Measurements from ENCODE around the gene CCDC191.

CCDC191 gene

GRCh38 chr3:114058646-114059045 is 2.3 kb upstream of the CCDC191 start:
- no peak for DNase-seq

- DNase-seq, result no peak
These were observed 653 bp upstream of the CCDC191 start for GRCh38 chr3:114057011-114057347.

DNA sequence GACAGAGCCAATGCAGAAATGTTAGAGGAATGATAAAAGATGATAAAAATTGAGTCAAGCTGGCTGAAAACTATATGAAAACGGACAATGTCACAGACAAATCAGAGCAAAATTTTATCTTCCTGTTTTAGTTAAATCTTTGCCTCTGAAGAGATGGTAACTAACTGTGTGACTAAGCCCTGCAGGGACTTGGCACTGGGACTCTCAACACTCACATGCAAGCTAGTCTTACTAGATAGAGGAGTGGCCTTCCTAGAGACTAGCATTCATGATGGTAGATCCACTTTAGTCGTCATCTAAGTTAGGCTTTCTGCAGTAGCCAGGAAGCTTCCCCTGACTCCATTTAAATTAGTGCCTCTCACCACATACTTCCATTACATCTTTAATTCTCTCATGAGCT is 4.1 kb downstream of the CCDC191 start:
- DNase-seq, result no peak

- DNase-seq, result no peak
These were observed 13.1 kb downstream of the CCDC191 start for GRCh38 chr3:114043205-114043604.

DNA sequence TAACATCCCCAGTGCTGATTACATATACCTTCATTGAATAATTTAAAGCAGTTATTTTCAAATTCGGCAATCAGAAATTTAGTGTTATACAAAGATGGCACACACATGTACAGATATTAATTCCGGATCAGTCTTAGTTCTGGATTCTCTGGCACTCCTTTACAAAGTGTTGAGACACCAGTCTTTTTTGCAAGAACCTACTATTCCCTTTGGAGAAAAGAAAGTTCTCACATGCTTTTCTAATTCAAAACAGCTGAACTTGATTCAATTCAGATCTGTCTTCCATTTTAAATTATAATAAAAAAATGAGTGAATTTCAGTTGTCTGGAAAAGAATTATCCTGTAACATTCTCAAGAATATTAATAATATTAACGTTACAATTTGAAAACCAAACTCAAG is 20.4 kb downstream of the CCDC191 start:
- no peak for DNase-seq

GRCh38 chr3:114034787-114035545 is 21.4 kb downstream of the CCDC191 start:
- no peak for DNase-seq

DNA sequence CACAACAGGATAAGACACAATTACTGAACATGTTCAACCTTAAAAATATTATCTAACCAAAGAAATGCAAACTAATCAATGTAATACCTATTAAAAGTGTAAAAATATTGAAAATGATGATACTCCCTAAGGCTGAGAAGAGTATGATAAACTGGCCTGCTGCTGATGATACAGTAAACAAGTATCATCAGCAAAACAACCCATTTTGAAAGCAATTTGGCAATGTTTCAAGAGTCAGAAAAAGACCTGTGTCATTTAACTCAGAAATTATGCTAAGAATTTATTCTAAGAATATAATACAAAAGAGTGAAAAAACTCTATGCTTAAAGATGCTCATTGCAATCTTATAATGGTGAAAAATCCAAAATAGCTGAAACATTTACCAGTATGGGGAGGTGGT is 22.1 kb downstream of the CCDC191 start:
- no peak for DNase-seq

DNA sequence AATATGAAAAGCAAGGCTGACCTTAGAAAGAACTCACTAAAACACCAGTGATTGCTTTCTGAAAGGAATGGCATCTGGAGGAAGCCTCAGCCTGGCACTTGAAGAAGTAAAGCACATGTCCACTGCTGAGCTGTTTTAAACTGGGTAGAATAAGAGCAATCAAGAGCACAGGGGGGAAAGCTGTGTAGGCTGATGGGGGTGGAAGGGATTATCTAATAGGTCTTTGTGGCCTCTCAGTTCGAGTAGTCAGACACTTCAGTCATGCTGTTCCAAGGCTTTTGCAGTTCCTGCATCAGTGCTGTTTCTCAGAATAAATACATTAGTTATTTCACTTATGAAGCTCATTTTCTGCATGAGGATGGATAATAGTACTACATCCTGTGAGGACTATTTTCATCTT is 22.6 kb downstream of the CCDC191 start:
- DNase-seq, result no peak

- no peak for DNase-seq
These were observed 30.0 kb downstream of the CCDC191 start for GRCh38 chr3:114026331-114026730.

- DNase-seq, result no peak
These were observed 30.9 kb downstream of the CCDC191 start for GRCh38 chr3:114025451-114025850.

DNA sequence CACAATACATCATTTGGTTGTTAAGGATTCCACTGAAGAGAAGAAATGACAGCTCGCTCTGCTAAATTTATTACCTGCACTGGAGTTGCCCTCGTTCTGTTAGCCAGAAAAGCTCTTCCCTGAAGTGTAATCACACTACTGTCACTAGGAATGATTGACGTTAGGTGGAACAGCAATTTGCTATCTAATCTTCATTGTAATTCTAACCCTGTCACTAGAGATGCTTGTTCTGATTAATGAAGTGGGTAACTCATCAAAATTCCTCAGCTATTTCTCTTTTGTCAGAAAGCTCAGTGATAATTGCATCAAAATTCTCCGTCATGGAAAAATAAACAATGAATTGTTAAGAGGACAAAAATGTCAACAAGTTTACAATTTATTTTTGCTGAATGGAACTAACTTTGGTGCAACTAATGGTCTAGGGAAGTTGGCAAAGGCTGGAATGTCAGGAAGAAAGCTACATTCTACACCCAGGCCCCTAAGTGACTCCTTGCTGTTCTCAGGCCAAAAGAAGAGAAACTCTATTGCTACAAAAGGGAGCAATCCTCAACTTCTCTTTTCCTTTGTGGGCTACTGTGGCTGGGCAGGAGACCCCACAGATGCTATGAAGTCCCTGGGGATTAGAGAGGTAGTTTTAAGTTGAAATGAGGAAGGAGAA is 34.1 kb downstream of the CCDC191 start:
- DNase-seq, result no peak

DNA sequence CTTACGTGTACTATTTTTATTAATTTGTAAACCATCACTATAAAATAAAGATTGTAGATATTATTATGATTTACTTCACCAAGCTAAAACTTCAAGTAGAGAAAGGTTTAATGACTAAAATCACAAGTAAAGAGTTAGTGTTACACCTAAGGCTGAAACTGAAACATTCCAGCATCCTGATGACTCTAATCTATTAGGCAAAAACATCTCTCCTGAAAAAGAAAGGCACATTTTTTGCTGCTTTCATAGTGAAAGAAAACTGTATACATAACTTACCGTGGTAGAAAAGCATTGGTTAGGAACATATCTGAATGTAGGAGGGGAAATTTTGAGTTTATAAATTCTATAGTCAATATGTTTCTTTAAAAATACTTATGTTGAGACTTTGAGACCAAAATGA is 35.4 kb downstream of the CCDC191 start:
- DNase-seq, result no peak

GRCh38 chr3:114019486-114019885 is 36.8 kb downstream of the CCDC191 start:
- DNase-seq, result no peak

DNA sequence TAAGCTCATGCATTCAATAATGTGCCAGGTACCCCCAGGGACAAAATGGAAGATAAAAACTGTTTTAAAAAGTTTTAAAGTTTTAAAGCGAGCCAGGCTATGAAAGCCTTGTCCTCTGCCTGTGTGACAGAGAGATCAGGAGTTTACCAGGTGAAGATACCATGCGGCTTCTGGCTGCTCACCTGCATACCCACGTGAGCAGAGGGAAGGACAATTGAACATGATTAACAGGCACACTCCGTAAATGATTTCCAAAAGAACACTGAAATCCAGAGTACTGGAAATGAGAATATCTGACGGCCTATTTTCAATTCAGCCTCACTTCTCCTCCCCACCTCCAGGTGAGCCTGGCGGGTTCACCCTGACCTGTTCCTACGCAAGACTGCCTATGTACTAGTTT is 42.1 kb downstream of the CCDC191 start:
- no peak for DNase-seq

DNA sequence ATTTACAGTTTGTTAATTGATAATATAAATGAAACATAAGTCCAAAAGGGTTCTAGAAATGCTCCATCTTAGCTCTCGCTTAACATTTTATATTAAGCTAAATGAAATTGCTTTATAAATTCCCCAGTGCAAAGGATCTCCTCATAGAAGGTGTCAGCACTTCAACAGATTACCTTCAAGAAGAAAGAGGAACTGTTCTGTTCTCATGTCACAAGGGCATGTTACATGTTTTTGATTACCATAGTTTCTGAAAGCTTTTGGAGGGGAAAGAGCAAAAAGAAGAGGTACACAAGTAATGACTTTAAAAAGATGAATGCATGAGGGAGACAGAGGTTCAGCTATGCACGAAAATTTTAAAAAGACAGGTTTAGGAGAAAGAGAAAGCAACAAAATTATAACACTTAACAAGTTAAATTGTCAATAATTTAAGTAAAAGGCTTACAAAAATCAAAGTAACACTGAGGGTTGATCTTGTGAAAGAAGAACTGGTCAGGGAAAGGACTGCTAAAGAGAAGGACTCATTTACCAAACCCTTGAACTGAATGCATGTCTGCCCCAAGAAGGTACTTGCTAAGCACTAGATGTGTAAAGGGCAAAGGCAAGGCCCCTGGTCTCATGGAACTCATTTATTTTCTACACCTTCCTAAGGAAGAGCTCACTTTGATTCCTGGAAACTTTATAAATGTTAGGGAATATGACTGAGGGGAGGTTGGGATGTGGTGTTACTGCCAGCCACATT is 45.1 kb downstream of the CCDC191 start:
- DNase-seq, result no peak

- DNase-seq, result no peak
These were observed 50.8 kb downstream of the CCDC191 start for GRCh38 chr3:114005481-114005880.

DNA sequence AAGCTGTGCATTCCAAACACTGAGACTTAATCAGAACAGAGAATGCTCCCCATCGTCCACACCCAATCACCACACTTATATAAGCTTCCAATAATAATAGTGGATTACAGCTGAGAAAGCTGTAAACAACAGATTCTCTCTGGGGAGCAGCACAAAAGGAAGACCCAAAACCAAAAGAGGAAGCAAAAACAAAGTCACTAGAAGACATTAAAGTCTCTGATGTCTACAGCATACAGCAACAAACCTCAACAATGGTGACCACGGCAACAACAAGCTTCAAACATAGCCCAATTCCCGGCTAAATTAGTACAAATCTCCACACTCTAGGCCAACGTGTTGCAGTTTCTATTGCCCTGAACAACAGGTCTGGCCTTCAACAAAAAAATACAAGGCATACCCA is 70.8 kb downstream of the CCDC191 start:
- DNase-seq, result no peak

DNA sequence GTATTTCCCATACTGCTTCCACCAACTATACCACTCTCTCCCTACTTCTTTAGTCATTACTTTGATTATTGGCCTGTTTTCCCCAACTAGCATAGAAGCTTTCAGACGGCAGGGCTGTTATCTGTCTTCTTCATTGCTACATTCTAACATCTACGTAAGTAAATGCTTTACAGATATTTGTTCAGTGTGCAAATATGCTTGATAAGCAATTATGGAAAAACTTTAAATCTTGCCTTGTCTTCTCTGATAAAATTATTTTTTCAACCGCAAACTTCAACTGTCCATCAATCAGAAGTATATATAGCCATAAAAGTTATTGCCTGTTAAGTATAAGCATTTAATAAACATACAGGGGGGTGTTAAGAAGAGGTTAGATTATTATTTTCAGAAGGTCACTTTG is 72.8 kb downstream of the CCDC191 start:
- no peak for DNase-seq

- DNase-seq, result no peak
These were observed 74.5 kb downstream of the CCDC191 start for GRCh38 chr3:113981803-113982202.

DNA sequence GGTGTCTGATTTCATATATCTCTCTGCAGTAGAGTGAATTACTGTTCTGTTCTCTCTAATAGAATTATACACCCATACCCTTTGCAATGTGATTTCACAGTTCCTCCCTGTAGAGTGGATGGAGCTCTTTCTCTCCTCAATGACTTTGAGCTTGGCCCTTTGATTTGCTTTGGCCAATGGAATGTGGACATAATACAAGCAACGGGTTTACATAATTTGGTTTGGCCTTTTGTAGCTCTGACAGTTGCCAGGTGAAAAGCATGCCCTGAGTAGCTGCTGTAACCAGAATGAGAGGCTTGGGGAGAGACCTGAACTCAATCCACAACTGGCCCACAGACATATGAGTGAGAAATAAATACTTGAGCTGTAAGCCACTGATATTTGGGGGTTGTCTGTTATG is 76.4 kb downstream of the CCDC191 start:
- DNase-seq, result no peak

DNA sequence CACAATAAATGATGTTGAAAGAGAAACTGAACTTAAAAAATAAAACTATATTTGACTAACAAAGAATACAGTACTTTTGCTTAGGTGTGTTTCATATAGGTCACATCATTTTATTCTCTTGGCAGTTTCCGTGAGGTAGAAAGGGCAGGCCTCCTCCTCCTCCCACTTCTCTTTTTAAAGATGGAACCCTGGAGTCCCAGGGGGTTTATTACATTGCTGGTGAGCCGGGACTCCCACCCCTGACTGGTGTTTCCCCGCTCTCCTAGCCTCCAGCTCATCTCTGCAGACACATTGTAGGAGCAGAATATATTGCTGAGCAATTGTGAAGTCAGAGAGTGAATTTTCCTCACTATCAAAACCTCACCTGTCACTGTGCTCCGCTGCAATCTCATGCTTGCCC is 78.5 kb downstream of the CCDC191 start:
- no peak for DNase-seq

DNA sequence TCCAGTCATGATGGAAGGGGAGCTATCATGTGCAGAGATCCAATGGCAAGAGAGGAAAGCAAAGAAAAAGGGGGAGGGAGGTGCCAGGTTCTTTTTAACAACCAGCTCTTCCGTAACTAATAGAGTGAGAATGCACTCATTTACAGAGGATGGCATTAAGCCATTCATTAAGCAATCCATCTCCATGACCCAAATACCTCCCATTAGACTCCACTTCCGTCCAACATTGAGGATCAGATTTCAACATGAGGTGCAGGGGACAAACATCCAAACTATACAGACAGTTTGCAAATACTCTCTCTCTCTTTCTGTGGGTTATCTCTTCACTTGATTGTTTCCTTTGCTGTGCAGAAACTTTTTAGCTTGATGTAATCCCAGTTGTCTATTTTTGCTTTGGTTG is 87.3 kb downstream of the CCDC191 start:
- DNase-seq, result no peak

DNA sequence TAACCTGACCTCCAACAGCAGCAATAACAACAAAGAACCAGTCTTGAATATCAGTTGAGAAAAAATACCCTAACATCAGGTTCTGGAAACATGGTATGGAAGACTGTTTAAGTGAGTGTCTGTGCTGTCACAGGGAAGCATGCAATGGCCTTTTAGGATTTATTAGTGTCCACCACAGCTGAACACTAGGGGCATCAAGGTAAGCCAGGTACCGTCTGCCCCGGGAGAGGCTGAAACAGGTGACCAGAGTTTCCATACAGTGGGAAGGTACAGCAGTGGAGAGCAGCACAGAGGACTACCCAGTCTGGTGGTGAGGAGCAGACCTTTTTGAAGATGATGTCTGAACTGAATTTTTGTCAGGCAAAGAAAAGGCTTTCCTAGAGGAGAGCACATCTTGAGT is 90.2 kb downstream of the CCDC191 start:
- no peak for DNase-seq

GRCh38 chr3:113963879-113964278 is 92.4 kb downstream of the CCDC191 start:
- no peak for DNase-seq
